Activated CD4-positive, alpha-beta T cell treated with anti-CD3 and anti-CD28 coated beads, Interleukin-2, Interleukin-4, amounts not matched to agents 100 ng/mL and 50 ng/mL, durations not matched to agents 16 hours and 8 hours (primary cell): ENCODE data around the gene ICAM3.
A peak's percentile ranks its signal among the peaks of the same experiment; 100 is the strongest.

Source experiments
- DNase-seq: peaks from one replicate; pipeline ENCODE4 v3.0.0-alpha.2; 2020; ENCODE audit warnings: low spot score

ICAM3 gene

DNA sequence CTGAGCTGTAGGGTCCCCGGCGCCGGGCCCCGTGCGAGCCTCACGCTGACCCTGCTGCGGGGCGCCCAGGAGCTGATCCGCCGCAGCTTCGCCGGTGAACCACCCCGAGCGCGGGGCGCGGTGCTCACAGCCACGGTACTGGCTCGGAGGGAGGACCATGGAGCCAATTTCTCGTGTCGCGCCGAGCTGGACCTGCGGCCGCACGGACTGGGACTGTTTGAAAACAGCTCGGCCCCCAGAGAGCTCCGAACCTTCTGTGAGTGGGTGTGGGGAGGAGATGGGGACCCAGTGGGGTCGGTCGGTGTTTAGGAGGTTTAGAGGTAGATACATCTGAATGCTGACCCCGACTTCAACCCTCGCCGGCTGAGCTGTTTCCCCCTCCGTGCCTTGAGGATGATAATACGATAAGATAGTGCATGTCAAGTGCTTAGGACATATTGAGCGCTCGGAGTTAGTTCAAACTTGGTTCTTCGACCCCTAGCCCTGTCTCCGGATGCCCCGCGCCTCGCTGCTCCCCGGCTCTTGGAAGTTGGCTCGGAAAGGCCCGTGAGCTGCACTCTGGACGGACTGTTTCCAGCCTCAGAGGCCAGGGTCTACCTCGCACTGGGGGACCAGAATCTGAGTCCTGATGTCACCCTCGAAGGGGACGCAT is 47.7 kb downstream of the ICAM3 start:
- DNase-seq: no peak

DNA sequence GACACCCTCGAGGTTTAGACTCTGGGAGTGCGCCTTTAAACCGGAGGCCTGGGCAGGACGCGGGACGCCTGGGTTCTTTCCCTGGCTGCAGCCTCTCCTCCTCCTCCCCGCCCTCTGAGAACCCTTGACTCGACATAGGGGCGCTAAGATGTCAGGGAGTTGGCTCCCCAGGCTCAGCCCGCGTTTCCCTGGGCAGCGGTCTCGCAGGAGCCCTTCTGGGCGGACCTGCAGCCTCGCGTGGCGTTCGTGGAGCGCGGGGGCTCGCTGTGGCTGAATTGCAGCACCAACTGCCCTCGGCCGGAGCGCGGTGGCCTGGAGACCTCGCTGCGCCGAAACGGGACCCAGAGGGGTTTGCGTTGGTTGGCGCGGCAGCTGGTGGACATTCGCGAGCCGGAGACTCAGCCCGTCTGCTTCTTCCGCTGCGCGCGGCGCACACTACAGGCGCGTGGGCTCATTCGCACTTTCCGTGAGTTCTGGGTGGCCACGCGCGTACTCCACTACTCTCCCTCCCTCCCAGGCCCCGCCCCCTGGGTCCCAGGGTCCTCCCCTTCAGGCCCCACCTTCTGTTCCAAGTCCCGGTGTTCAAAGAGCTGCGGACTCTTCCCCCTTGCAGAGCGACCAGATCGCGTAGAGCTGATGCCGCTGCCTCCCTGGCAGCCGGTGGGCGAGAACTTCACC is 48.4 kb downstream of the ICAM3 start:
- no peak for DNase-seq

DNA sequence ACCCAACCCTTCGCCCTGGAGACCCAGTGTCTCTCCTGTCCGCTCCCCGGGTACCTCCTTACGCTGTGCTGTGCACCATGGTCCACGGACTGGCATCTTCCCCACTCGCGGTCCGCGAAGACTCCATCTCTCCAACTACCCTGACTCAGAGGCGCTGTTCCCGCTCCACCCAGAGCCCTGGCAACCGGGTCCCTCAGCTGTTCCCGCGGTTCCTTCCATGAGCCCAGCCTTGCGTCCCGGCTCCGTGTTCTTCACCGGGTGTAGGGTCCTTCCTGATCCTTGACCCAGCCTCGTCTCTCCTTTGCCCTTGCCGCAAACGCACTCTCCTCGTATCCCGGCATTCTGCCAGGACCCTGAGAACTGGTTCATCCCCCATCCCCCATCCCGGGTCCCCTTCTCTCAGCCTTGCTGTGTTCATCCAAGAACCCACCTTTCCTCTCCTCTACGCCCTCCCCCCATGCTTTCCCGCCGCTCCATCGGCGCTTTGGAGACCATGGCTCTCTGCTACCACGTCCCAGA is 49.0 kb downstream of the ICAM3 start:
- DNase-seq: no peak

DNA sequence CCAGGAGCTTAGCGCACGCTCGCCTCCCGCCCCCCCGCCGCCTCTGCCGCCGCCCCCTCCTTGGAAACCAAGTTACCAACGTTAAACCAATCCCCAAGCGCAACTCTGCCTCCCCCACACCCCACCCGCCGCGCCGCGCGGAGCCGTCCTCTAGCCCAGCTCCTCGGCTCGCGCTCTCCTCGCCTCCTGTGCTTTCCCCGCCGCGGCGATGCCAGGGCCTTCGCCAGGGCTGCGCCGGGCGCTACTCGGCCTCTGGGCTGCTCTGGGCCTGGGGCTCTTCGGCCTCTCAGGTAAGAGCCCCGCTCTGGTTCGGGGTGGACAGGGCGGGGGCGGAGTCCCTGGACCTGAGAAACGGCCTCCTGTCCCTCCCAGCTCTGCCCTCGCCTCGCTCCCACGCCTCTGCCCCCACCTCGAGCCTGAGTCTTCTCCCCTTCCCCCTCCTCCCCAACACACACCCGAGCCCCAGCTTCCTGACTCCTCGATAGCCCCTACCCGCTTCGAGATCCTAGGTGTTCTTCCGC is 49.5 kb downstream of the ICAM3 start, which contains the start of gene ICAM5:
ICAM5 (plus strand) TSS at position 117 of the 521 bp plus-strand sequence; CDS start at position 209, 92 bp downstream.
- no peak for DNase-seq

DNA sequence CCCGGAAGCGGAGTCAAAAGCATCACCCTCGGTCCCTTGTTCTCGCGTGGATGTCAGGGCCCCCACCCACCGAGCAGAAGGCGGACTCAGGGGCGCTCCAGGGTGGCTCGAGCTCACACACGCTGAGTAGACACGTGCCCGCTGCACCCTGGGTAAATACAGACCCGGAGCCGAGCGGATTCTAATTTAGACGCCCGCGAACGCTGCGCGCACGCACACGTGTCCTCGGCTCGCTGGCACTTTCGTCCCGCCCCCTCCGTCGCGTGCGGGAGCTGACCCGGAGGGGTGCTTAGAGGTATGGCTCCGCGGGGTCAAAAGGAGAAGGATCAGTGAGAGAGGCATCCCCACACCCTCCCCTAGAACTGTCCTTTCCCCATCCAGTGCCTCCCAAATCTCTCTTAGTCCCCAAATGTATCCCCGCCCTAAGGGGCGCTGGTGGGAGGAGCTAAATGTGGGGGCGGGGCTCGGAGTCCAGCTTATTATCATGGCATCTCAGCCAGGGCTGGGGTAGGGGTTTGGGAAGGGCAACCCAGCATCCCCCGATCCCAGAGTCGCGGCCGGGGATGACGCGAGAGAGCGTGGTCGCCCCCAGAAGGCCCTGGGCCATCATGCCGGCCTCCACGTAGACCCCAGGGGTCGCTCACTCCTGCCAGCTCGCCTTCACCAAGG is 50.1 kb downstream of the ICAM3 start:
- DNase-seq: peak; percentile 67

DNA sequence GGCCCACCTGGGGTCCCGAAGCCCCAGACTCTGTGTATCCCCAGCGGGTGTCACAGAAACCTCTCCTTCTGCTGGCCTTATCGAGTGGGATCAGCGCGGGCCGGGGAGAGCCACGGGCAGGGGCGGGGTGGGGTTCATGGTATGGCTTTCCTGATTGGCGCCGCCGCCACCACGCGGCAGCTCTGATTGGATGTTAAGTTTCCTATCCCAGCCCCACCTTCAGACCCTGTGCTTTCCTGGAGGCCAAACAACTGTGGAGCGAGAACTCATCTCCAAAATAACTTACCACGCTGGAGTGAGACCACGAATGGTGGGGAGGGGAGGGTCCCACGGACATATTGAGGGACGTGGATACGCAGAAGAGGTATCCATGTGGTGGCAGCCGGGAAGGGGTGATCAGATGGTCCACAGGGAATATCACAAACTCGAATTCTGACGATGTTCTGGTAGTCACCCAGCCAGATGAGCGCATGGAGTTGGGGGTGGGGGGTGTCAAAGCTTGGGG is 50.7 kb downstream of the ICAM3 start:
- peak; percentile 50 for DNase-seq

DNA sequence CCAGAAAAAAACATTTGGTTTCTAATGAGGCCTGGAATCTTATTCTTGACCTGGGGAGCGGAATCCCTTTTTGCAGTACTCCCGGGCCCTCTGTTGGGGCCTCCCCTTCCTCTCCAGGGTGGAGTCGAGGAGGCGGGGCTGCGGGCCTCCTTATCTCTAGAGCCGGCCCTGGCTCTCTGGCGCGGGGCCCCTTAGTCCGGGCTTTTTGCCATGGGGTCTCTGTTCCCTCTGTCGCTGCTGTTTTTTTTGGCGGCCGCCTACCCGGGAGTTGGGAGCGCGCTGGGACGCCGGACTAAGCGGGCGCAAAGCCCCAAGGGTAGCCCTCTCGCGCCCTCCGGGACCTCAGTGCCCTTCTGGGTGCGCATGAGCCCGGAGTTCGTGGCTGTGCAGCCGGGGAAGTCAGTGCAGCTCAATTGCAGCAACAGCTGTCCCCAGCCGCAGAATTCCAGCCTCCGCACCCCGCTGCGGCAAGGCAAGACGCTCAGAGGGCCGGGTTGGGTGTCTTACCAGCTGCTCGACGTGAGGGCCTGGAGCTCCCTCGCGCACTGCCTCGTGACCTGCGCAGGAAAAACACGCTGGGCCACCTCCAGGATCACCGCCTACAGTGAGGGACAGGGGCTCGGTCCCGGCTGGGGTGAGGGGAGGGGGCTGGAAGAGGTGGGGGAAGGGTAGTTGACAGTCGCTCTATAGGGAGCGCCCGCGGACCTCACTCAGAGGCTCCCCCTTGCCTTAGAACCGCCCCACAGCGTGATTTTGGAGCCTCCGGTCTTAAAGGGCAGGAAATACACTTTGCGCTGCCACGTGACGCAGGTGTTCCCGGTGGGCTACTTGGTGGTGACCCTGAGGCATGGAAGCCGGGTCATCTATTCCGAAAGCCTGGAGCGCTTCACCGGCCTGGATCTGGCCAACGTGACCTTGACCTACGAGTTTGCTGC is 52.4 kb downstream of the ICAM3 start, which contains the start of gene ICAM4:
ICAM4 (plus strand) TSS at position 153 of the 935 bp plus-strand sequence; CDS start at position 211, 58 bp downstream.
- no peak for DNase-seq

DNA sequence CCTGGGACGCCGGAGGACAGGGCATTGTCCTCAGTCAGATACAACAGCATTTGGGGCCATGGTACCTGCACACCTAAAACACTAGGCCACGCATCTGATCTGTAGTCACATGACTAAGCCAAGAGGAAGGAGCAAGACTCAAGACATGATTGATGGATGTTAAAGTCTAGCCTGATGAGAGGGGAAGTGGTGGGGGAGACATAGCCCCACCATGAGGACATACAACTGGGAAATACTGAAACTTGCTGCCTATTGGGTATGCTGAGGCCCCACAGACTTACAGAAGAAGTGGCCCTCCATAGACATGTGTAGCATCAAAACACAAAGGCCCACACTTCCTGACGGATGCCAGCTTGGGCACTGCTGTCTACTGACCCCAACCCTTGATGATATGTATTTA is 54.0 kb downstream of the ICAM3 start:
- no peak for DNase-seq

DNA sequence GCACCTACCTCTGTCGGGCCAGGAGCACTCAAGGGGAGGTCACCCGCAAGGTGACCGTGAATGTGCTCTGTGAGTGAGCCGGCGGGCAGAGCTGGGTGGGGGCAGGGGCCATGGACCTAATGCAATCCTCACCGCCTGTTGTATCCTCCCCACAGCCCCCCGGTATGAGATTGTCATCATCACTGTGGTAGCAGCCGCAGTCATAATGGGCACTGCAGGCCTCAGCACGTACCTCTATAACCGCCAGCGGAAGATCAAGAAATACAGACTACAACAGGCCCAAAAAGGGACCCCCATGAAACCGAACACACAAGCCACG is 54.5 kb downstream of the ICAM3 start:
- no peak for DNase-seq

DNA sequence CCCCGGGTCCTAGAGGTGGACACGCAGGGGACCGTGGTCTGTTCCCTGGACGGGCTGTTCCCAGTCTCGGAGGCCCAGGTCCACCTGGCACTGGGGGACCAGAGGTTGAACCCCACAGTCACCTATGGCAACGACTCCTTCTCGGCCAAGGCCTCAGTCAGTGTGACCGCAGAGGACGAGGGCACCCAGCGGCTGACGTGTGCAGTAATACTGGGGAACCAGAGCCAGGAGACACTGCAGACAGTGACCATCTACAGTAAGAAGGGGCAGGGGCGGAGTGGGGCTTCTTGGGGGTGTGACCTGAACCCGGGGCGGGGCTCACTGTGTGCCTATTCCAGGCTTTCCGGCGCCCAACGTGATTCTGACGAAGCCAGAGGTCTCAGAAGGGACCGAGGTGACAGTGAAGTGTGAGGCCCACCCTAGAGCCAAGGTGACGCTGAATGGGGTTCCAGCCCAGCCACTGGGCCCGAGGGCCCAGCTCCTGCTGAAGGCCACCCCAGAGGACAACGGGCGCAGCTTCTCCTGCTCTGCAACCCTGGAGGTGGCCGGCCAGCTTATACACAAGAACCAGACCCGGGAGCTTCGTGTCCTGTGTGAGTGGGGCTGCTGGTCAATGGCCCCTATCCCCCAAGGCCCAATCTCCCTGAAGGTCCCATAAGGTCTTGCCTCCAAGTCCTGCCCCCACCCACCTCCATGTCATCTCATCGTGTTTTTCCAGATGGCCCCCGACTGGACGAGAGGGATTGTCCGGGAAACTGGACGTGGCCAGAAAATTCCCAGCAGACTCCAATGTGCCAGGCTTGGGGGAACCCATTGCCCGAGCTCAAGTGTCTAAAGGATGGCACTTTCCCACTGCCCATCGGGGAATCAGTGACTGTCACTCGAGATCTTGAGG is 55.1 kb downstream of the ICAM3 start:
- DNase-seq: no peak
